Caco-2 (cell line): ENCODE measurements around the gene TNFSF13. TPM values are rescaled to one million over a fixed set of nuclear protein-coding genes. Genes with fewer than 3 reads are reported as not detected.

Experiments
- BruUV-seq: library from RNA; stranded (reverse); fragments of 400-500 nt; replicated peaks from 2 replicates; lab custom pipeline; 2021; lab: Mats Ljungman, UMichigan
- CTCF ChIA-PET: fragments of 300-600 bp; sonication (Branson Sonifier 250); formaldehyde crosslinking; loops from one replicate; lab custom pipeline; 2022; ENCODE audit warnings: antibody characterized with exemption; lab: Charles Lee
- POLR2A ChIA-PET: fragments of 300-600 bp; sonication (Branson Sonifier 250); formaldehyde crosslinking; loops from one replicate; lab custom pipeline; 2022; ENCODE audit warnings: antibody characterized with exemption; lab: Charles Lee
- DNase-seq, 2 experiments: peaks; one replicate each; pipeline versions ENCODE4 v3.0.0 to v3.0.0-alpha.2; 2020 to 2022
- H3K27me3 ChIP-seq: replicated peaks from 2 replicates; pipeline ENCODE4 v1.6.0; 2011; ENCODE audit warnings: low read length; ENCODE audit not compliant: control insufficient read depth, insufficient read depth
- H3K36me3 ChIP-seq: 2 replicates; pipeline ENCODE4 v1.5.1; 2011; ENCODE audit warnings: low read length; ENCODE audit not compliant: control insufficient read depth, insufficient read depth
- H3K4me1 ChIP-seq: fragments of 250-450 bp; sonication (Bioruptor Pico); 2 replicates; pipeline ENCODE4 v1.5.1; 2020; ENCODE audit warnings: mild to moderate bottlenecking
- H3K4me3 ChIP-seq: 2 replicates; pipeline ENCODE4 v1.5.1; 2011; ENCODE audit warnings: low read depth, mild to moderate bottlenecking, control low read depth, low read length
- H3K9me3 ChIP-seq: fragments of 250-450 bp; sonication (Bioruptor Pico); 2 replicates; pipeline ENCODE4 v1.5.1; 2020; ENCODE audit warnings: mild to moderate bottlenecking, moderate library complexity
- H3K27ac Mint-ChIP-seq: one replicate; pipeline ENCODE4 v1.8.0; 2022; ENCODE audit warnings: mixed read lengths; ENCODE audit not compliant: unreplicated experiment
- H3K27me3 Mint-ChIP-seq: one replicate; pipeline ENCODE4 v1.8.0; 2022; ENCODE audit warnings: mixed read lengths; ENCODE audit not compliant: insufficient read depth, unreplicated experiment
- H3K36me3 Mint-ChIP-seq: one replicate; pipeline ENCODE4 v1.8.0; 2022; ENCODE audit warnings: mild to moderate bottlenecking, mixed read lengths; ENCODE audit not compliant: insufficient read depth, unreplicated experiment
- H3K4me1 Mint-ChIP-seq: one replicate; pipeline ENCODE4 v1.8.0; 2022; ENCODE audit warnings: low read depth, mixed read lengths; ENCODE audit not compliant: unreplicated experiment
- H3K4me3 Mint-ChIP-seq: one replicate; pipeline ENCODE4 v1.8.0; 2022; ENCODE audit warnings: mild to moderate bottlenecking, moderate library complexity, mixed read lengths; ENCODE audit not compliant: unreplicated experiment
- H3K9me3 Mint-ChIP-seq: one replicate; pipeline ENCODE4 v1.8.0; 2022; ENCODE audit warnings: mixed read lengths; ENCODE audit not compliant: unreplicated experiment
- intact Hi-C: fragments of 100-400 bp; cut with micrococcal nuclease; formaldehyde crosslinking; loops from one replicate; pipeline ENCODE4 v1.10.0; 2022; ENCODE audit not compliant: unreplicated experiment
- total RNA-seq: library from RNA; stranded (reverse); gene quantifications from 2 replicates; pipeline ENCODE4 v1.2.3, GENCODE V29; 2022
- TF ChIP-seq, protein P1 (sequence below), 2 experiments: fragments of 200-600 bp in 1 of 2; IDR thresholded peaks; 1 replicate in 1 of 2; 2 replicates in 1 of 2; pipeline versions ENCODE4 v1.5.1 to v1.8.0; 2011 to 2022; ENCODE audit warnings: antibody characterized with exemption in 1 of 2, control low read depth in 1 of 2, inconsistent platforms in 1 of 2, low read depth in 1 of 2, low read length in 1 of 2, mild to moderate bottlenecking in 1 of 2, moderate library complexity in 1 of 2; ENCODE audit not compliant: insufficient read depth in 1 of 2, severe bottlenecking in 1 of 2, unreplicated experiment in 1 of 2

Gene TNFSF13
- total RNA-seq, 1 experiment from 2014 or later, result 0.20 TPM

GRCh38 chr17:7606280-7606679 lies 47.7 kb downstream of the TNFSF13 start:
- Mint-ChIP-seq H3K4me1 (no peaks in the 10 kb centered on the region), H3K36me3 (peaks cover 64% of the 10 kb centered on the region), H3K27ac (no peak overlapping the region), H3K27me3 (no peaks in the 10 kb centered on the region), H3K4me3 (no peak overlapping the region), H3K9me3 (no peaks in the 10 kb centered on the region)
- Histone ChIP-seq H3K9me3 (no peaks in the 10 kb centered on the region), H3K27me3 (no peaks in the 10 kb centered on the region), H3K36me3 (no peaks in the 10 kb centered on the region), H3K4me1 (no peaks in the 10 kb centered on the region), H3K4me3 (no peak overlapping the region)
- BruUV-seq, result no TSS peak
- DNase-seq, result no peak
- ChIA-PET CTCF (no interaction called here), POLR2A (no interaction called here)
- intact Hi-C loops, result no loop called here
- TF ChIP-seq, protein P1, sequence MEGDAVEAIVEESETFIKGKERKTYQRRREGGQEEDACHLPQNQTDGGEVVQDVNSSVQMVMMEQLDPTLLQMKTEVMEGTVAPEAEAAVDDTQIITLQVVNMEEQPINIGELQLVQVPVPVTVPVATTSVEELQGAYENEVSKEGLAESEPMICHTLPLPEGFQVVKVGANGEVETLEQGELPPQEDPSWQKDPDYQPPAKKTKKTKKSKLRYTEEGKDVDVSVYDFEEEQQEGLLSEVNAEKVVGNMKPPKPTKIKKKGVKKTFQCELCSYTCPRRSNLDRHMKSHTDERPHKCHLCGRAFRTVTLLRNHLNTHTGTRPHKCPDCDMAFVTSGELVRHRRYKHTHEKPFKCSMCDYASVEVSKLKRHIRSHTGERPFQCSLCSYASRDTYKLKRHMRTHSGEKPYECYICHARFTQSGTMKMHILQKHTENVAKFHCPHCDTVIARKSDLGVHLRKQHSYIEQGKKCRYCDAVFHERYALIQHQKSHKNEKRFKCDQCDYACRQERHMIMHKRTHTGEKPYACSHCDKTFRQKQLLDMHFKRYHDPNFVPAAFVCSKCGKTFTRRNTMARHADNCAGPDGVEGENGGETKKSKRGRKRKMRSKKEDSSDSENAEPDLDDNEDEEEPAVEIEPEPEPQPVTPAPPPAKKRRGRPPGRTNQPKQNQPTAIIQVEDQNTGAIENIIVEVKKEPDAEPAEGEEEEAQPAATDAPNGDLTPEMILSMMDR (IDR thresholded peaks at IDR 0.05; ENCODE audit: insufficient read depth in 1 of 2, low read depth in 1 of 2, low read length in 1 of 2, severe bottlenecking in 1 of 2, unreplicated experiment in 1 of 2), result no peak

- Histone ChIP-seq H3K9me3 (no peaks in the 10 kb centered on the region), H3K36me3 (no peaks in the 10 kb centered on the region), H3K4me1 (no peaks in the 10 kb centered on the region), H3K27me3 (no peaks in the 10 kb centered on the region), H3K4me3 (no peak overlapping the region)
- TF ChIP-seq, protein P1 (IDR thresholded peaks at IDR 0.05; ENCODE audit: insufficient read depth in 1 of 2, low read depth in 1 of 2, low read length in 1 of 2, severe bottlenecking in 1 of 2, unreplicated experiment in 1 of 2), result no peak
- Mint-ChIP-seq H3K4me1 (peaks cover 20% of the 10 kb centered on the region), H3K27ac (no peak overlapping the region), H3K36me3 (peaks cover 39% of the 10 kb centered on the region), H3K4me3 (no peak overlapping the region), H3K27me3 (no peaks in the 10 kb centered on the region), H3K9me3 (no peaks in the 10 kb centered on the region)
- intact Hi-C loops, result no loop called here
- no peak for DNase-seq
- no TSS peak for BruUV-seq
- POLR2A ChIA-PET, result no interaction called here
- CTCF ChIA-PET, result no interaction called here
These were observed 52.1 kb downstream of the TNFSF13 start for GRCh38 chr17:7610641-7611040.

Other genes starting within 250 kb of the TNFSF13 start
- gene GPS2, start 243.4 kb upstream of the TNFSF13 start, total RNA-seq, result 36.0 and 39.2 TPM in 2 replicates
- gene NEURL4, start 229.4 kb upstream of the TNFSF13 start, total RNA-seq, result 29.5 and 31.1 TPM in 2 replicates
- 1.6 TPM in 1 of 2 replicates, not detected in the other for gene ACAP1, start 222.2 kb upstream of the TNFSF13 start, total RNA-seq
- gene KCTD11, start 206.6 kb upstream of the TNFSF13 start, total RNA-seq, result 5.1 and 5.4 TPM in 2 replicates
- gene TMEM95, start 203.6 kb upstream of the TNFSF13 start, total RNA-seq, result not detected in 2 replicates
- 6.1 and 6.4 TPM in 2 replicates for gene TNK1, start 177.7 kb upstream of the TNFSF13 start, total RNA-seq
- gene PLSCR3, start 164.2 kb upstream of the TNFSF13 start, total RNA-seq, result 12.7 and 14.5 TPM in 2 replicates
- gene TMEM256, start 154.7 kb upstream of the TNFSF13 start, total RNA-seq, result 40.2 and 41.3 TPM in 2 replicates
- 12.6 and 16.1 TPM in 2 replicates for gene NLGN2, start 150.9 kb upstream of the TNFSF13 start, total RNA-seq
- gene SPEM1, start 138.4 kb upstream of the TNFSF13 start, total RNA-seq, result 0.52 TPM in 1 of 2 replicates, not detected in the other
- not detected in 2 replicates for gene SPEM2, start 133.1 kb upstream of the TNFSF13 start, total RNA-seq
- not detected in 2 replicates for gene SPEM3, start 129.9 kb upstream of the TNFSF13 start, total RNA-seq
- 2.9 and 3.7 TPM in 2 replicates for gene TMEM102, start 123.3 kb upstream of the TNFSF13 start, total RNA-seq
- 0.91 and 1.3 TPM in 2 replicates for gene FGF11, start 119.2 kb upstream of the TNFSF13 start, total RNA-seq
- gene CHRNB1, start 113.7 kb upstream of the TNFSF13 start, total RNA-seq, result 1.7 and 2.6 TPM in 2 replicates
- 15.5 and 16.5 TPM in 2 replicates for gene ZBTB4, start 79.1 kb upstream of the TNFSF13 start, total RNA-seq
- not detected in 2 replicates for gene SLC35G6, start 77.3 kb upstream of the TNFSF13 start, total RNA-seq
- gene POLR2A, start 74.4 kb upstream of the TNFSF13 start, total RNA-seq, result 69.8 and 72.1 TPM in 2 replicates
- not detected in 2 replicates for gene TNFSF12, start 9.7 kb upstream of the TNFSF13 start, total RNA-seq
- 29.2 and 30.2 TPM in 2 replicates for gene SENP3, start 3.2 kb downstream of the TNFSF13 start, total RNA-seq
- gene CD68, start 20.9 kb downstream of the TNFSF13 start, total RNA-seq, result 1.1 and 1.6 TPM in 2 replicates
- 44.2 and 49.7 TPM in 2 replicates for gene MPDU1, start 25.1 kb downstream of the TNFSF13 start, total RNA-seq
- 0.53 TPM in 1 of 2 replicates, not detected in the other for gene SOX15, start 31.3 kb downstream of the TNFSF13 start, total RNA-seq
- 20.5 and 25.3 TPM in 2 replicates for gene FXR2, start 56.1 kb downstream of the TNFSF13 start, total RNA-seq
- 33.0 TPM in 2 replicates for gene SAT2, start 69.1 kb downstream of the TNFSF13 start, total RNA-seq
- 0.93 and 1.2 TPM in 2 replicates for gene SHBG, start 71.4 kb downstream of the TNFSF13 start, total RNA-seq
- gene ATP1B2, start 92.2 kb downstream of the TNFSF13 start, total RNA-seq, result 0.11 and 0.14 TPM in 2 replicates
- gene TP53, start 128.7 kb downstream of the TNFSF13 start, total RNA-seq, result 9.2 and 11.1 TPM in 2 replicates
- 13.6 and 15.2 TPM in 2 replicates for gene WRAP53, start 129.7 kb downstream of the TNFSF13 start, total RNA-seq
- 4.1 and 5.1 TPM in 2 replicates for gene EFNB3, start 146.5 kb downstream of the TNFSF13 start, total RNA-seq
- gene DNAH2, start 159.0 kb downstream of the TNFSF13 start, total RNA-seq, result 1.9 and 2.8 TPM in 2 replicates